RWPE2 (cell line): ENCODE data around the gene UGT1A9.

Source experiments
- ATAC-seq: fragments of 200-7000 bp; cut with Tn5 transposase; 3 replicates; pipeline ENCODE4 v1.9.1; 2021; ENCODE audit warnings: low read depth
- DNase-seq: peaks from one replicate; pipeline ENCODE4 v3.0.0-alpha.2; 2020; ENCODE audit warnings: low spot score
- H3K27ac ChIP-seq: fragments of 450-650 bp; 2 replicates; pipeline ENCODE4 v1.5.1; 2017; ENCODE audit warnings: mild to moderate bottlenecking; ENCODE audit not compliant: poor library complexity, severe bottlenecking
- H3K27me3 ChIP-seq: fragments of 250-450 bp; sonication (Bioruptor Pico); 2 replicates; pipeline ENCODE4 v1.5.1; 2021; ENCODE audit warnings: mild to moderate bottlenecking, moderate library complexity; ENCODE audit not compliant: insufficient read depth, poor library complexity, severe bottlenecking
- H3K36me3 ChIP-seq: fragments of 250-450 bp; sonication (Bioruptor Pico); 2 replicates; pipeline ENCODE4 v1.5.1; 2020; ENCODE audit warnings: low read depth, mild to moderate bottlenecking, moderate library complexity
- H3K4me1 ChIP-seq: fragments of 250-450 bp; sonication (Bioruptor Pico); 2 replicates; pipeline ENCODE4 v1.5.1; 2021; ENCODE audit warnings: mild to moderate bottlenecking, moderate library complexity; ENCODE audit not compliant: insufficient read depth, poor library complexity, severe bottlenecking
- H3K4me3 ChIP-seq: fragments of 250-450 bp; sonication (Bioruptor Pico); 2 replicates; pipeline ENCODE4 v1.5.1; 2021; ENCODE audit warnings: mild to moderate bottlenecking, moderate library complexity; ENCODE audit not compliant: severe bottlenecking
- H3K9me3 ChIP-seq: fragments of 250-450 bp; sonication (Bioruptor Pico); 2 replicates; pipeline ENCODE4 v1.5.1; 2021; ENCODE audit warnings: mild to moderate bottlenecking, moderate library complexity; ENCODE audit not compliant: severe bottlenecking
- TF ChIP-seq, protein P1 (sequence below): fragments of 450-650 bp; IDR thresholded peaks from one replicate; pipeline ENCODE4 v1.5.1; 2017; ENCODE audit warnings: mild to moderate bottlenecking, moderate library complexity; ENCODE audit not compliant: poor library complexity, severe bottlenecking

UGT1A9 gene

DNA sequence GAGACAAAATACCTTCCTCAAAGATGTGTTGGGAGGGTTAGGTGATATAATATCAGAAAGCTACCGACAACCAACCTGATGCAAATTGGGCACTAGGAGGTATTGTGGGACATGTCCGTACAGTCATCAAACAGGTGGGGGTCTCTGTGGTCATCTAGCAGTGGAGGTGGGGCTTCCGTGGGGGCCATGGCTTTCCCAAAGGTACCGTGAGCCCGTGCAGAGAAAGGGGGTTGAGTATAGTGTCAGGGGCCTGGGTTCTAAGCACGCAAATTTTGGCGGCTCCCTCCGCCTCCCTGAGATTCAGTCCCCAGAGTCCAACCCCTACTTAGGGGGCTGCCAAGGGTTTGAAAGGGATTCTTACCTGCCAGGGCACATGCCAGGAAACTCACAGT, 150.0 kb downstream of the UGT1A9 start:
- TF ChIP-seq, protein P1, sequence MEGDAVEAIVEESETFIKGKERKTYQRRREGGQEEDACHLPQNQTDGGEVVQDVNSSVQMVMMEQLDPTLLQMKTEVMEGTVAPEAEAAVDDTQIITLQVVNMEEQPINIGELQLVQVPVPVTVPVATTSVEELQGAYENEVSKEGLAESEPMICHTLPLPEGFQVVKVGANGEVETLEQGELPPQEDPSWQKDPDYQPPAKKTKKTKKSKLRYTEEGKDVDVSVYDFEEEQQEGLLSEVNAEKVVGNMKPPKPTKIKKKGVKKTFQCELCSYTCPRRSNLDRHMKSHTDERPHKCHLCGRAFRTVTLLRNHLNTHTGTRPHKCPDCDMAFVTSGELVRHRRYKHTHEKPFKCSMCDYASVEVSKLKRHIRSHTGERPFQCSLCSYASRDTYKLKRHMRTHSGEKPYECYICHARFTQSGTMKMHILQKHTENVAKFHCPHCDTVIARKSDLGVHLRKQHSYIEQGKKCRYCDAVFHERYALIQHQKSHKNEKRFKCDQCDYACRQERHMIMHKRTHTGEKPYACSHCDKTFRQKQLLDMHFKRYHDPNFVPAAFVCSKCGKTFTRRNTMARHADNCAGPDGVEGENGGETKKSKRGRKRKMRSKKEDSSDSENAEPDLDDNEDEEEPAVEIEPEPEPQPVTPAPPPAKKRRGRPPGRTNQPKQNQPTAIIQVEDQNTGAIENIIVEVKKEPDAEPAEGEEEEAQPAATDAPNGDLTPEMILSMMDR, result no peak
- Histone ChIP-seq H3K4me3 (no peak overlapping the region), H3K4me1 (no peaks in the 10 kb centered on the region), H3K9me3 (no peaks in the 10 kb centered on the region), H3K36me3 (no peaks in the 10 kb centered on the region), H3K27me3 (no peaks in the 10 kb centered on the region), H3K27ac (no peak overlapping the region)
- DNase-seq, result peak; percentile 13
- ATAC-seq, result no peak

DNA sequence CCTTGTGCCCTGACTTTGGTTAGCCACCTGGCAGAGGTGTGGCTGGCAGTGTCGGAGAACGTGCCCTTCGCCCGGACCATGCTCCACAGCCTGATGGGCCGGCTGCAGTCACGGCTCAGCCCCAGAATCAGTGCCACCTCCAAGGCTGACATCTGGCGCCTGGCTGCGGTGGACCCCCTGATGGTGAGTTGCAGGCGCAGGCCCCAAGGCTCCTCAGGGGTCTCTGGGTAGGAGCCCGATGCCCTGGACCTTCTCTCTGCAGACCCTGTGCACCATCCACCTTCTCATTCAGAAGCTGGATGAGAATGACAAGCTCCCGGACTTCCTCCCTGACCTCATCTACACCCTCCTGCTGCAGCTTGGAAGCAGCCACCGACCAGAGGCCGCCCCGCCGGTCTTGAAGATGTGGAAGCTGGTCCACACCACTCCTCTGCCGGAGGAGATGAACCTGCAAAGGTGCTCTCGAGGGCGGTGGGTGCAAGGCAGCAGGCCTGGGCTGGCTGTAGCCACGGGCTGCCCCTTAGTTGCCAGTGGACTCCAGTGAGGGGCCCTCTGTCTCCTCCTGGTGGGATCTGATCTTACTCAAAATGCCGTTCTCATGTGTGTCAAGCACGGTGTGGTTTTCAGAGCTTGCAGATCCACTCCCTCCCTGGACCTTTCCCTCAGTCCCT, 150.5 kb downstream of the UGT1A9 start:
- Histone ChIP-seq H3K27ac (no peak overlapping the region), H3K36me3 (no peaks in the 10 kb centered on the region), H3K27me3 (no peaks in the 10 kb centered on the region), H3K9me3 (no peaks in the 10 kb centered on the region), H3K4me3 (no peak overlapping the region), H3K4me1 (no peaks in the 10 kb centered on the region)
- DNase-seq (peak; percentile 47), ATAC-seq (no peak)
- TF ChIP-seq, protein P1, result no peak
